HG03175 (cell line): ENCODE data around the gene B4GALT1.

ENCODE experiments used
- ATAC-seq: cut with Tn5 transposase; IDR thresholded peaks from one replicate; pipeline ENCODE4 v1.9.1; 2021; ENCODE audit warnings: mild to moderate bottlenecking, moderate library complexity; ENCODE audit not compliant: unreplicated experiment

B4GALT1 gene

GRCh38 chr9:33167084-33167971 is at the start of gene B4GALT1:
Gene B4GALT1, minus strand, starts transcription at chr9:33167336. Its CDS starts 167 bp downstream, at chr9:33167169.
- ATAC-seq: peak; percentile 49

- no peak for ATAC-seq
Measured at GRCh38 chr9:33211695-33212393, 44.7 kb upstream of the B4GALT1 start.

GRCh38 chr9:33210006-33210715 is 43.0 kb upstream of the B4GALT1 start:
- no peak for ATAC-seq

- no peak for ATAC-seq
Measured at GRCh38 chr9:33209394-33209793, 42.3 kb upstream of the B4GALT1 start.

GRCh38 chr9:33202552-33203201 is 35.5 kb upstream of the B4GALT1 start:
- peak; percentile 100 for ATAC-seq

GRCh38 chr9:33202018-33202417 is 34.9 kb upstream of the B4GALT1 start:
- peak; percentile 37 for ATAC-seq

GRCh38 chr9:33198165-33198564 is 31.0 kb upstream of the B4GALT1 start:
- ATAC-seq: no peak

- ATAC-seq: no peak
Measured at GRCh38 chr9:33197279-33198152, 30.4 kb upstream of the B4GALT1 start.

GRCh38 chr9:33196736-33197135 is 29.6 kb upstream of the B4GALT1 start:
- ATAC-seq: no peak

GRCh38 chr9:33193818-33194217 is 26.7 kb upstream of the B4GALT1 start:
- no peak for ATAC-seq

- no peak for ATAC-seq
Measured at GRCh38 chr9:33192493-33193255, 25.5 kb upstream of the B4GALT1 start.

- no peak for ATAC-seq
Measured at GRCh38 chr9:33190021-33190705, 23.0 kb upstream of the B4GALT1 start.

GRCh38 chr9:33189331-33189791 is 22.2 kb upstream of the B4GALT1 start:
- ATAC-seq: no peak

GRCh38 chr9:33188711-33189110 is 21.6 kb upstream of the B4GALT1 start:
- ATAC-seq: no peak

- ATAC-seq: no peak
Measured at GRCh38 chr9:33187519-33188218, 20.5 kb upstream of the B4GALT1 start.

GRCh38 chr9:33186457-33187168 is 19.5 kb upstream of the B4GALT1 start:
- ATAC-seq: no peak

GRCh38 chr9:33185858-33186257 is 18.7 kb upstream of the B4GALT1 start:
- ATAC-seq: no peak
